NT2/D1 (cell line): ENCODE measurements around the gene TRAF1.

Source experiments
- YY1 ChIP-seq: IDR thresholded peaks from 2 replicates; pipeline ENCODE4 v1.6.1; 2011; ENCODE audit not compliant: insufficient read length, insufficient read depth
- ZNF274 ChIP-seq: IDR thresholded peaks from 2 replicates; pipeline ENCODE4 v1.6.1; 2011; ENCODE audit warnings: mild to moderate bottlenecking, low read depth, low read length

- no peak for TF ChIP-seq ZNF274
- no peak for TF ChIP-seq YY1
These were observed 18.4 kb upstream of the TRAF1 start for GRCh38 chr9:120944948-120945347.
